Kidney epithelial cell (primary cell): ENCODE measurements around the gene TLE1. TPM values are rescaled to one million over a fixed set of nuclear protein-coding genes. Genes with fewer than 3 reads are reported as not detected.
"Not testable (repeated sequence)": the region's sequence is repeated elsewhere in the genome, so short reads cannot be mapped to it uniquely, and the experiment has no call there.

Experiments
- DNase-seq: peaks from one replicate; pipeline ENCODE4 v3.0.0-alpha.2; 2010; ENCODE audit warnings: low read depth
- H3K27me3 ChIP-seq: 2 replicates; pipeline ENCODE4 v1.6.0; 2011; ENCODE audit warnings: low read length; ENCODE audit not compliant: control insufficient read depth, insufficient read depth
- H3K36me3 ChIP-seq: 2 replicates; pipeline ENCODE4 v1.5.1; 2011; ENCODE audit warnings: low read length; ENCODE audit not compliant: control insufficient read depth, insufficient read depth
- H3K4me3 ChIP-seq: 2 replicates; pipeline ENCODE4 v1.5.1; 2011; ENCODE audit warnings: low read depth, mild to moderate bottlenecking, control low read depth, low read length
- total RNA-seq: library from RNA; depleted of rRNA; stranded (reverse); fragments of >200 nt; gene quantifications from 2 replicates; pipeline ENCODE4 v1.2.3, GENCODE V29; 2015
- TF ChIP-seq, protein P1 (sequence below): IDR thresholded peaks from 2 replicates; pipeline ENCODE4 v1.5.1; 2011; ENCODE audit warnings: mild to moderate bottlenecking, moderate library complexity, low read length, control low read depth, inconsistent platforms; ENCODE audit not compliant: insufficient read depth, poor library complexity, severe bottlenecking

The TLE1 gene
- total RNA-seq, 1 donor from 2014 or later = 64.1 TPM

GRCh38 chr9:81611664-81612063 is 77.7 kb downstream of the TLE1 start:
- Histone ChIP-seq H3K36me3 (peaks cover 14% of the 10 kb centered on the region), H3K27me3 (no peaks in the 10 kb centered on the region), H3K4me3 (no peak overlapping the region)
- TF ChIP-seq, protein P1, sequence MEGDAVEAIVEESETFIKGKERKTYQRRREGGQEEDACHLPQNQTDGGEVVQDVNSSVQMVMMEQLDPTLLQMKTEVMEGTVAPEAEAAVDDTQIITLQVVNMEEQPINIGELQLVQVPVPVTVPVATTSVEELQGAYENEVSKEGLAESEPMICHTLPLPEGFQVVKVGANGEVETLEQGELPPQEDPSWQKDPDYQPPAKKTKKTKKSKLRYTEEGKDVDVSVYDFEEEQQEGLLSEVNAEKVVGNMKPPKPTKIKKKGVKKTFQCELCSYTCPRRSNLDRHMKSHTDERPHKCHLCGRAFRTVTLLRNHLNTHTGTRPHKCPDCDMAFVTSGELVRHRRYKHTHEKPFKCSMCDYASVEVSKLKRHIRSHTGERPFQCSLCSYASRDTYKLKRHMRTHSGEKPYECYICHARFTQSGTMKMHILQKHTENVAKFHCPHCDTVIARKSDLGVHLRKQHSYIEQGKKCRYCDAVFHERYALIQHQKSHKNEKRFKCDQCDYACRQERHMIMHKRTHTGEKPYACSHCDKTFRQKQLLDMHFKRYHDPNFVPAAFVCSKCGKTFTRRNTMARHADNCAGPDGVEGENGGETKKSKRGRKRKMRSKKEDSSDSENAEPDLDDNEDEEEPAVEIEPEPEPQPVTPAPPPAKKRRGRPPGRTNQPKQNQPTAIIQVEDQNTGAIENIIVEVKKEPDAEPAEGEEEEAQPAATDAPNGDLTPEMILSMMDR = no peak
- DNase-seq = no peak

DNA sequence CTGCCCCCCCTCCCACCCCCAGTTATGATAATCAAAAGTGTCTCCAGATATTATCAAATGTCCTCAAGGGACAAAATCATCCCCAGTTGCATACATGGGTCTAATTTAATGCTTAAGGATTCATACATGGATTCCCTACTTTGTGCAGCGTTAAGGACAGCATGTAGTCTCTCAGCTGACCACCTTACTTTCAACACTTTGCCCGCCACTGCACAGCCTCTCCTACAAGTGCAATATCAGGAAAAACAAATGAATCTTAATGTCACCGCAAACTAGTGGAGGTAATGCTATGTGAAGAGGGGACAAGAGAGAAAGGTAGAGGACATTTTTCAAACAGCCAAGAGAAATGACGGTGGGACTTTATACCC is 78.6 kb downstream of the TLE1 start:
- TF ChIP-seq, protein P1 = no peak
- no peaks in the 10 kb centered on the region for H3K27me3 ChIP-seq
- H3K4me3 ChIP-seq = no peak overlapping the region
- H3K36me3 ChIP-seq = peaks cover 13% of the 10 kb centered on the region
- DNase-seq = no peak

- Histone ChIP-seq H3K36me3 (peaks cover 13% of the 10 kb centered on the region), H3K4me3 (no peak overlapping the region), H3K27me3 (no peaks in the 10 kb centered on the region)
- peak; percentile 57 for DNase-seq
- TF ChIP-seq, protein P1 = no peak
Observed at GRCh38 chr9:81609782-81610739, 79.3 kb downstream of the TLE1 start.

- Histone ChIP-seq H3K36me3 (peaks cover 5% of the 10 kb centered on the region), H3K4me3 (no peak overlapping the region), H3K27me3 (no peaks in the 10 kb centered on the region)
- no peak for DNase-seq
- TF ChIP-seq, protein P1 = no peak
Observed at GRCh38 chr9:81608289-81608657, 81.1 kb downstream of the TLE1 start.

GRCh38 chr9:81607593-81608288 is 81.6 kb downstream of the TLE1 start:
- TF ChIP-seq, protein P1 = no peak
- no peak for DNase-seq
- Histone ChIP-seq H3K4me3 (no peak overlapping the region), H3K27me3 (no peaks in the 10 kb centered on the region), H3K36me3 (peaks cover 3% of the 10 kb centered on the region)

DNA sequence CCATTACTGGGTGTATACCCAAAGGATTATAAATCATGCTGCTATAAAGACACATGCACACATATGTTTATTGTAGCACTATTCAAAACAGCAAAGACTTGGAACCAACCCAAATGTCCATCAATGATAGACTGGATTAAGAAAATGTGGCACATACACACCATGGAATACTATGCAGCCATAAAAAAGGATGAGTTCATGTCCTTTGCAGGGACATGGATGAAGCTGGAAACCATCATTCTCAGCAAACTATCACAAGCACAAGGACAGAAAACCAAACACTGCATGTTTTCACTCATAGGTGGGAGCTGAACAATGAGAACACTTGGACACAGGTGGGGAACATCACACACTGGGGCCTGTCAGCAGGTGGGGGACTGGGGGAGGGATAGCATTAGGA is 83.1 kb downstream of the TLE1 start:
- DNase-seq, H3K4me3 ChIP-seq, H3K27me3 ChIP-seq, H3K36me3 ChIP-seq: not testable (repeated sequence)
